Heart left ventricle (tissue), 13 donors: ENCODE measurements around the gene AHSP.

ENCODE experiments used
- POLR2A ChIP-seq, 2 donors: fragments of 450-650 bp; IDR thresholded peaks; one replicate each; pipeline ENCODE4 v1.6.1; 2017; ENCODE audit warnings: antibody characterized with exemption in 2 of 2, mild to moderate bottlenecking in 2 of 2, moderate library complexity in 2 of 2
- TF ChIP-seq, protein P1 (sequence below), 12 donors: fragments of 200-600 bp; sonication (generic) in 4 of 12; IDR thresholded peaks; one replicate each; pipeline versions ENCODE4 v1.5.0 to v1.8.0; 2018 to 2022; ENCODE audit warnings: antibody characterized with exemption in 12 of 12, mild to moderate bottlenecking in 5 of 12
- donor health status: ischemic (EF 13 %, LVEDD 7.1; RV severe dilation, severe dysfunction).
- donor health status: DM: no; HTN: yes; CAD: no.
- donor health status: DM: no; HTN: no; CAD: no.
- donor health status: ischemic (EF 25% LVEDD 6.9; RV normal size, moderate dysfunction).
- donor health status: ischemic (EF 25% LVEDD 5.7; RV mildly dilated, moderate dysfunction).
- donor health status: ischemic (EF 35%, LVEDD 5.7; RV mildly dilated, moderate dysfunction).
- donor health status: nonischemic (EF 11% LVEDD 7.7; RV severe dilation, severe dysfunction).
- donor health status: DM: yes; HTN: yes; CAD: no.
- donor health status: PGD.
- donor health status: ischemic (EF 29% LVEDD 5.4; RV normal size, mild dysfunction).
- donor health status: nonischemic (EF 23%, LVEDD 6.1; RV moderate dilation, normal function).

- no peak for TF ChIP-seq POLR2A (IDR thresholded peaks at IDR 0.05)
- TF ChIP-seq, protein P1, sequence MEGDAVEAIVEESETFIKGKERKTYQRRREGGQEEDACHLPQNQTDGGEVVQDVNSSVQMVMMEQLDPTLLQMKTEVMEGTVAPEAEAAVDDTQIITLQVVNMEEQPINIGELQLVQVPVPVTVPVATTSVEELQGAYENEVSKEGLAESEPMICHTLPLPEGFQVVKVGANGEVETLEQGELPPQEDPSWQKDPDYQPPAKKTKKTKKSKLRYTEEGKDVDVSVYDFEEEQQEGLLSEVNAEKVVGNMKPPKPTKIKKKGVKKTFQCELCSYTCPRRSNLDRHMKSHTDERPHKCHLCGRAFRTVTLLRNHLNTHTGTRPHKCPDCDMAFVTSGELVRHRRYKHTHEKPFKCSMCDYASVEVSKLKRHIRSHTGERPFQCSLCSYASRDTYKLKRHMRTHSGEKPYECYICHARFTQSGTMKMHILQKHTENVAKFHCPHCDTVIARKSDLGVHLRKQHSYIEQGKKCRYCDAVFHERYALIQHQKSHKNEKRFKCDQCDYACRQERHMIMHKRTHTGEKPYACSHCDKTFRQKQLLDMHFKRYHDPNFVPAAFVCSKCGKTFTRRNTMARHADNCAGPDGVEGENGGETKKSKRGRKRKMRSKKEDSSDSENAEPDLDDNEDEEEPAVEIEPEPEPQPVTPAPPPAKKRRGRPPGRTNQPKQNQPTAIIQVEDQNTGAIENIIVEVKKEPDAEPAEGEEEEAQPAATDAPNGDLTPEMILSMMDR (IDR thresholded peaks at IDR 0.05): no peak
Measured at GRCh38 chr16:31519759-31520431, 7.8 kb upstream of the AHSP start.
